Ovary (tissue), 9 donors: ENCODE results near the gene ABCB6. TPM values are rescaled to one million over a fixed set of nuclear protein-coding genes. Genes with fewer than 3 reads are reported as not detected.

Source experiments
- DNase-seq, 5 donors: peaks; one replicate each; pipeline ENCODE4 v3.0.0-alpha.2; 2019 to 2020
- H3K27ac ChIP-seq, 2 donors: fragments of 200-600 bp; one replicate each; pipeline versions ENCODE4 v1.5.1 to v1.8.0; 2019 to 2022
- H3K27me3 ChIP-seq: fragments of 200-600 bp; one replicate; pipeline ENCODE4 v1.8.0; 2022
- H3K36me3 ChIP-seq: fragments of 200-600 bp; sonication (generic); one replicate; pipeline ENCODE4 v1.5.1; 2019
- H3K4me1 ChIP-seq: one replicate; pipeline ENCODE4 v1.8.1; 2013; ENCODE audit warnings: mild to moderate bottlenecking, moderate library complexity; ENCODE audit not compliant: insufficient read depth
- H3K4me3 ChIP-seq: fragments of 200-600 bp; sonication (generic); one replicate; pipeline ENCODE4 v1.5.1; 2017
- H3K9me3 ChIP-seq, 2 donors: fragments of 200-600 bp in 1 of 2; sonication (generic) in 1 of 2; one replicate each; pipeline versions ENCODE4 v1.5.1 to v1.8.1; 2013 to 2019; ENCODE audit warnings: mild to moderate bottlenecking in 1 of 2, moderate library complexity in 1 of 2
- EP300 ChIP-seq: sonication (generic); formaldehyde crosslinking; IDR thresholded peaks from one replicate; pipeline ENCODE4 v1.6.1; 2017; ENCODE audit warnings: antibody characterized with exemption
- POLR2A ChIP-seq: fragments of 450-650 bp; IDR thresholded peaks from one replicate; pipeline ENCODE4 v1.6.1; 2017; ENCODE audit warnings: antibody characterized with exemption, mild to moderate bottlenecking, moderate library complexity
- WGBS, 3 donors: extraction: QIAGEN DNeasy Blood & Tissue Kit in 1 of 3; methylation state at CpG; one replicate each; pipeline versions ENCODE4 v1.1.5 to v1.1.7; 2013 to 2017; 5-methylcytosine and 5-hydroxymethylcytosine counted together
- intact Hi-C, 4 donors: fragments of 100-400 bp; cut with DNase I; formaldehyde crosslinking; loops; one replicate each; pipeline versions ENCODE4 v1.11.0 to v1.15.1; 2022 to 2023
- polyA plus RNA-seq, 2 donors: library from polyadenylated mRNA; stranded (reverse); fragments of 200-250 nt in 1 of 2; fragments of 350-450 nt in 1 of 2; fragmentation: Illumina TruSeq in 1 of 2; extraction: RNeasy Lipid Tissue Mini Kit (QIAGEN cat#74804) in 1 of 2; gene quantifications; one replicate each; pipeline ENCODE4 v1.2.3, GENCODE V29; 2013 to 2014
- total RNA-seq, 7 donors: library from RNA; depleted of rRNA in 2 of 7; stranded (reverse); fragments of >200 nt in 2 of 7; fragmentation: NEBNext Ultra II Directional in 3 of 7; extraction: Animal tissue kit (Norgen Biotek cat#: 25700) in 3 of 7; gene quantifications; one replicate each; pipeline versions ENCODE4 v1.1.0 to v1.2.4, GENCODE V29; 2016 to 2023
- TF ChIP-seq, protein P1 (sequence below), 3 donors: fragments of 450-650 bp in 2 of 3; fragments of 200-600 bp in 1 of 3; IDR thresholded peaks; one replicate each; pipeline versions ENCODE4 v1.5.1 to v1.8.0; 2016 to 2022; ENCODE audit warnings: antibody characterized with exemption in 3 of 3, mild to moderate bottlenecking in 1 of 3
- donor health status: DM: no; HTN: no; CAD: no; lungs with moderate emphysema.
- donor health status: DM: no; HTN: no; CAD: no.
- donor health status: Bipolar disorder and iron deficiency.
- donor health status: DM: yes; HTN: yes; CAD: no.
- donor health status: DM: no; HTN: no; CAD: no.
- donor health status: DM: yes; HTN: yes; CAD: no.

The ABCB6 gene
- total and polyA plus RNA-seq, 9 donors: 12.0 to 64.5 (median 35.9) TPM

DNA sequence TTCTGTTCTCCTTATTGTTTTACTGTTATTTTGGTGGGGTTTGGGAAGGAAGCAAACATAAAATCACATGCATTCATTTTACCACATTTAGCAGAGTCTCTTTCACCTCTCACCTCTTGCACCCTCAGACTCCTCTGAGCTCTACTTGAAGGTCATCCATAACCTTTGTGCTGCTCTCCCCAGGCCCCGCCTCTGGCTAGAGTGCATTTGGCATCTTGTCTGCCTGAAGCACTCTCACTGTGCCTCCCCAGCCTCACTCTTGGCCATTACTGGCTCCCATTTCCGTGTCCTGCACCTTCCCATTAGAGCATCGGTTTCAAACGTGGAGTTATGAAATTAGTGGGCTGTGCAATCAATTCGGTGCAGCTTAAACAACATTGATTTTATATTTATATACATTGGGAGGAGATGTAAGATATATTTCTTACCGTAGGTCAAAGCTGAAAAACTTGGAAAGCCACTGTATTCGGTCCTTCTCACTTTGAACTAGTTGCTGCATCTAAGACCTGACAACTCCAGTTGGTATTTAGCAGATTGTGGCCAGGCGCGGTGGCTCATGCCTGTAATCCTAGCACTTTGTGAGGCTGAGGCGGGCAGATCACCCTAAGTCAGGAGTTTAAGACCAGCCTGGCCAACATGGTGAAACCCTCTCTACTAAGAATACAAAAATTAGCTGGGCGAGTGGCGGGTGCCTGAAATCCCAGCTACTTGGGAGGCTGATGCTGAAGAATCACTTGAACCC, 19.1 kb downstream of the ABCB6 start:
- H3K4me3 ChIP-seq: no peak overlapping the region
- DNase-seq: no peak
- H3K4me1 ChIP-seq: no peaks in the 10 kb centered on the region
- WGBS, 3 donors: 73 to 84% (median 78%) methylated on average over 12 of the region's 12 CpGs
- intact Hi-C loops: no loop called here
- no peaks in the 10 kb centered on the region for H3K9me3 ChIP-seq
- no peaks in the 10 kb centered on the region for H3K27me3 ChIP-seq
- TF ChIP-seq, protein P1, sequence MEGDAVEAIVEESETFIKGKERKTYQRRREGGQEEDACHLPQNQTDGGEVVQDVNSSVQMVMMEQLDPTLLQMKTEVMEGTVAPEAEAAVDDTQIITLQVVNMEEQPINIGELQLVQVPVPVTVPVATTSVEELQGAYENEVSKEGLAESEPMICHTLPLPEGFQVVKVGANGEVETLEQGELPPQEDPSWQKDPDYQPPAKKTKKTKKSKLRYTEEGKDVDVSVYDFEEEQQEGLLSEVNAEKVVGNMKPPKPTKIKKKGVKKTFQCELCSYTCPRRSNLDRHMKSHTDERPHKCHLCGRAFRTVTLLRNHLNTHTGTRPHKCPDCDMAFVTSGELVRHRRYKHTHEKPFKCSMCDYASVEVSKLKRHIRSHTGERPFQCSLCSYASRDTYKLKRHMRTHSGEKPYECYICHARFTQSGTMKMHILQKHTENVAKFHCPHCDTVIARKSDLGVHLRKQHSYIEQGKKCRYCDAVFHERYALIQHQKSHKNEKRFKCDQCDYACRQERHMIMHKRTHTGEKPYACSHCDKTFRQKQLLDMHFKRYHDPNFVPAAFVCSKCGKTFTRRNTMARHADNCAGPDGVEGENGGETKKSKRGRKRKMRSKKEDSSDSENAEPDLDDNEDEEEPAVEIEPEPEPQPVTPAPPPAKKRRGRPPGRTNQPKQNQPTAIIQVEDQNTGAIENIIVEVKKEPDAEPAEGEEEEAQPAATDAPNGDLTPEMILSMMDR (IDR thresholded peaks at IDR 0.05): no peak
- TF ChIP-seq EP300 (no peak), POLR2A (no peak)
- no peaks in the 10 kb centered on the region for H3K36me3 ChIP-seq
- no peak overlapping the region for H3K27ac ChIP-seq

DNA sequence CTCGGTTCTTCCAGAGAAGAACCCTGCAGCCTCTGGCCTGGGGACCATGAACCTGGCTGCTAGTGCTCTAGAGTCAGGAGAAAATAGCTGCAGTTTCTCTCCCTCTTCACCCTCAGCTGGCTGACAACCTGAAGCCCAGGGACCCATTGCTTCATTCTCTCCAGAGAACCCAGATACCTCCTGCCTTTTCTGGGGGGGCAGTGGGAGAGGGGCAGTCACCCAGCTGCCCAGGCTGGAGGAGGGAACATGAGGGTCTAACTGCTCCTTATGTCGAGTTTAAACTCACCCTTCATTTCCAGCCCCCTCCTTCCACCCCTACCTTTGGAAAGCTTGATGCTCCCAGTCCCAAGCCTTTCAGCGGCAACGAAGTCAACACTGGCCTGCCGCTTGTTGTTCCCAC, 19.8 kb downstream of the ABCB6 start:
- 63 to 73% (median 66%) methylated on average over 5 of the region's 5 CpGs for WGBS, 3 donors
- TF ChIP-seq EP300 (no peak), POLR2A (no peak)
- TF ChIP-seq, protein P1 (IDR thresholded peaks at IDR 0.05): no peak
- H3K4me1 ChIP-seq: no peaks in the 10 kb centered on the region
- DNase-seq: no peak
- no peaks in the 10 kb centered on the region for H3K27me3 ChIP-seq
- no peak overlapping the region for H3K27ac ChIP-seq
- no peaks in the 10 kb centered on the region for H3K36me3 ChIP-seq
- H3K9me3 ChIP-seq: no peaks in the 10 kb centered on the region
- no peak overlapping the region for H3K4me3 ChIP-seq
- intact Hi-C loops: no loop called here

DNA sequence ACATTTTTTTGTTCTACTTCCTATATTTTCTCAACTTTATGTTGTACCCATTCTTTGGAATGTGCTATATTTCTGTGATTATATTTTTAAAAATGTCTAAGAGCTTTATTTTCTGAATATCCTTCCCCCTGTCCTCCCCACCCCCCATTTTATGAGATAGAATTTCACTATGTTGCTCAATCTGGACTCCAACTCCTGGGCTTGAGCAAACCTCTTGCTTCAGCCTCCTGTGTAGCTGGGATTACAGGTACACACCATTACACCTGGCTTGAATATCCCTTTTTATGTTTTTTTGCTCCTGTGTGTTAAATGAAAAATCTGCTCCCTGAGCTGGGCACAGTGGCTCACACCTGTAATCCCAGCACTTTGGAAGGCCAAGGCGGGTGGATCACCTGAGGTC, 21.4 kb downstream of the ABCB6 start:
- TF ChIP-seq EP300 (no peak), POLR2A (no peak)
- TF ChIP-seq, protein P1 (IDR thresholded peaks at IDR 0.05): no peak
- H3K4me3 ChIP-seq: no peak overlapping the region
- no peaks in the 10 kb centered on the region for H3K36me3 ChIP-seq
- intact Hi-C loops: no loop called here
- no peak for DNase-seq
- H3K27me3 ChIP-seq: no peaks in the 10 kb centered on the region
- 78 to 90% (median 88%) methylated on average over 1 of the region's 1 CpG for WGBS, 3 donors
- H3K4me1 ChIP-seq: no peaks in the 10 kb centered on the region
- no peak overlapping the region for H3K27ac ChIP-seq
- H3K9me3 ChIP-seq: no peaks in the 10 kb centered on the region

DNA sequence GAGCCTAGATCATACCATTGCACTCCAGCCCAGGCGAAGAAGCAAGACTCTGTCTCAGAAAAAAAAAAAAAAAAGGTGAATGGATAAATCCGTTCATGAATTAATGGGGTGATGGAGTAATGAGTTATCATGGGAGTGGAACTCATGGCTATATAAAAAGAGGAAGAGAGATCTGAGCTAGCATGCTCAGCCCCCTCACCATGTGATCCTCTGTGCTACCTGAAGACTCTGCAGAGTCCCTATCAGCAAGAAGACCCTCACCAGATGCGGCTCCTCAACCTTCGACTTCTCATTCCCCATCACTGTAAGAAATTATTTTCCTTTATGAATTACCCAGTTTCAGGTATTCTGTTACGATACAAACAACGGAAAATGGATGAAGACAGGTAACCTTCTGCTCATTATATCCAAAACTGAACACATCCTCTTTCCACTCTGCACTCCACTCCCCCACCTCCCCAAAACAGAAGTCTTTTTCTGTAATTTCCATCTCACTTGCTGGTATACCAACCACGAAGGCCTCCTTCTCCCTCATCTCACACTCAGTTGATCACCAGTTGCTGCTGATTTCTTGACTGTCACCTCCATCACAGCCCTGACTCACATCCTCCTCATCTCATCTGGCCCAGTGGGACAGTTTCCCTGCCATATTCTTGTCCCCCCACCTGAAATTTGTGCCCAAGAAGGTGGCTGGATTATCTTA, 31.9 kb downstream of the ABCB6 start:
- no peaks in the 10 kb centered on the region for H3K9me3 ChIP-seq
- H3K4me1 ChIP-seq: no peaks in the 10 kb centered on the region
- TF ChIP-seq, protein P1 (IDR thresholded peaks at IDR 0.05): no peak
- 80 to 86% (median 83%) methylated on average over 7 of the region's 7 CpGs for WGBS, 3 donors
- no peaks in the 10 kb centered on the region for H3K27me3 ChIP-seq
- intact Hi-C loops: no loop called here
- no peaks in the 10 kb centered on the region for H3K36me3 ChIP-seq
- no peak overlapping the region for H3K4me3 ChIP-seq
- no peak overlapping the region for H3K27ac ChIP-seq
- DNase-seq: no peak
